Neural progenitor cell (in vitro differentiated cells): Measurements from ENCODE around the gene AP2A2. TPM values are rescaled to one million over a fixed set of nuclear protein-coding genes. Genes with fewer than 3 reads are reported as not detected.

ENCODE experiments used
- DNase-seq: peaks from one replicate; pipeline ENCODE4 v3.0.0-alpha.2; 2016; ENCODE audit warnings: low spot score
- H2AFZ ChIP-seq: fragments of 200-600 bp; sonication (generic); replicated peaks from 2 replicates; pipeline ENCODE4 v1.6.1; 2016; ENCODE audit warnings: antibody characterized with exemption
- H3F3A ChIP-seq: fragments of 200-600 bp; sonication (generic); 2 replicates; pipeline ENCODE4 v1.6.1; 2016; ENCODE audit warnings: antibody characterized with exemption, low read depth
- H3K27ac ChIP-seq: fragments of 200-600 bp; sonication (generic); 2 replicates; pipeline ENCODE4 v1.5.1; 2016; ENCODE audit warnings: mild to moderate bottlenecking
- H3K27me3 ChIP-seq: fragments of 200-600 bp; sonication (generic); 2 replicates; pipeline ENCODE4 v1.6.1; 2016; ENCODE audit warnings: mild to moderate bottlenecking, moderate library complexity
- H3K36me3 ChIP-seq: fragments of 200-600 bp; sonication (generic); 2 replicates; pipeline ENCODE4 v1.5.1; 2016
- H3K4me1 ChIP-seq: fragments of 200-600 bp; sonication (generic); 2 replicates; pipeline ENCODE4 v1.6.1; 2016; ENCODE audit warnings: mixed run types
- H3K4me2 ChIP-seq: fragments of 200-600 bp; sonication (generic); 2 replicates; pipeline ENCODE4 v1.6.1; 2016
- H3K4me3 ChIP-seq: fragments of 200-600 bp; sonication (generic); 2 replicates; pipeline ENCODE4 v1.5.1; 2016
- H3K79me2 ChIP-seq: fragments of 200-600 bp; sonication (generic); 2 replicates; pipeline ENCODE4 v1.6.1; 2016; ENCODE audit warnings: low read depth
- H3K9ac ChIP-seq: fragments of 200-600 bp; sonication (generic); 2 replicates; pipeline ENCODE4 v1.6.1; 2016
- H3K9me3 ChIP-seq: fragments of 200-600 bp; sonication (generic); 2 replicates; pipeline ENCODE4 v1.5.1; 2016; ENCODE audit warnings: low read depth
- H4K20me1 ChIP-seq: fragments of 200-600 bp; sonication (generic); 2 replicates; pipeline ENCODE4 v1.6.1; 2016; ENCODE audit warnings: low read depth
- H3K27ac Mint-ChIP-seq: 3 replicates; pipeline ENCODE4 v1.8.0; 2021; ENCODE audit warnings: mixed read lengths
- H3K27me3 Mint-ChIP-seq: 2 replicates; pipeline ENCODE4 v1.8.0; 2022; ENCODE audit warnings: low read depth, mild to moderate bottlenecking, inconsistent platforms, moderate library complexity, mixed read lengths; ENCODE audit not compliant: insufficient read depth
- H3K36me3 Mint-ChIP-seq: 3 replicates; pipeline ENCODE4 v1.8.0; 2021; ENCODE audit warnings: mixed read lengths
- H3K4me1 Mint-ChIP-seq: 3 replicates; pipeline ENCODE4 v1.8.0; 2021; ENCODE audit warnings: mixed read lengths
- H3K4me3 Mint-ChIP-seq: 3 replicates; pipeline ENCODE4 v1.8.0; 2021; ENCODE audit warnings: mild to moderate bottlenecking, moderate library complexity, mixed read lengths
- H3K9me3 Mint-ChIP-seq: 3 replicates; pipeline ENCODE4 v1.8.0; 2020; ENCODE audit warnings: mixed read lengths
- EZH2 ChIP-seq: fragments of 200-600 bp; sonication (generic); IDR thresholded peaks from 2 replicates; pipeline ENCODE4 v1.6.1; 2017; ENCODE audit warnings: antibody characterized with exemption, mild to moderate bottlenecking, moderate library complexity
- EZH2phosphoT487 ChIP-seq: fragments of 200-600 bp; sonication (generic); IDR thresholded peaks from 2 replicates; pipeline ENCODE4 v1.6.1; 2017; ENCODE audit warnings: antibody characterized with exemption
- total RNA-seq: library from RNA; depleted of rRNA; stranded (reverse); fragments of >200 nt; gene quantifications from 2 replicates; pipeline ENCODE4 v1.2.3, GENCODE V29; 2015; ENCODE audit warnings: low replicate concordance
- TF ChIP-seq, protein P1 (sequence below): fragments of 200-600 bp; sonication (generic); IDR thresholded peaks from 2 replicates; pipeline ENCODE4 v1.5.1; 2017; ENCODE audit warnings: antibody characterized with exemption, mild to moderate bottlenecking

Gene AP2A2
- total RNA-seq, 1 donor from 2014 or later: 67.5 TPM

DNA sequence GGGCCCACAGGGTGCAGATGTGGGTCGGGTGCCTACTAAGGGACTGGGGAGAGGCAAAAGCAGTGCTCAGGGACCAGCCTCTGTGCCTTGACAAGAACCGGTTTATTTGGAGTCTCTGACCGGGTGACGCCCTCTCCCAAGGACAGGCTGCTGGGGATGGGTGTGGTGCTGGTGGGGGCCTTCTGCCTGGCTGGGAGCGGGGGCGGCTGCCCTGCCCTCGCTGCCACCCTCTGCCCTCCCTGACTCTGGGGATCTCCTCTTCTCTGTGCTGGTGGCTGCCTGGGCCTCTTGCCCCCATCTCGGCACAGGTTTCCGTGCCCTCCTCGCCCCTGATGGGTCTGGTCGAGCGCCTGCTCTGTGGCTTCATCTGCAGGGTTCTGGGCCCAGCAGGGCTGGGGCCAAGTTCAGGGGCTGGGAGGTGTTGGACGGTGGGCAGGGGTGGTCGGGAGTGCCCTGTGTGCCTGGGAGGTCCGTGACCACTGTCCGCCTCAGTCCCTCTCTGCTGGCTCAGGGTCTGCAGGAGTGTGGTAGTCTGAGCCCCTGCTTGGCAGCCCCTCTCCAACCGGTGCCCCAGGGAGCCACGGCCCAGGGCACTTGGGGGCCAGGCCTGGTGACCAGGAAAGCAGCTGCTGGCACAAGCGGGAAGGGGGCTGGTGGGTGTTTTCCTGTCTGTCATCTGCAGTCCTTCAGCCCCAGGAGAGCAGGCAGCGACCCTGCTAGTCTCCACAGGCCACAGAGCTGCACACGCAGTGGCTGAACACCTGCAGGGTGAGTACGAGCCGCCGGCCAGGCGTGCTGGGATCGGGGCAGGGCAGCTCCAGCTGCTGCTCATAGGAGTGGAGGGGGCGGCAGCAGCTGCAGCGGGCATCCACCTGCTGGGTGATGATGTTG is 87.3 kb downstream of the AP2A2 start:
- H3K27ac ChIP-seq: no peak overlapping the region
- H2AFZ ChIP-seq: no peak overlapping the region
- Mint-ChIP-seq H3K4me3 (no peak overlapping the region), H3K4me1 (no peaks in the 10 kb centered on the region), H3K27me3 (peaks cover 6% of the 10 kb centered on the region), H3K36me3 (peaks cover 25% of the 10 kb centered on the region), H3K9me3 (peaks cover 16% of the 10 kb centered on the region), H3K27ac (no peak overlapping the region)
- no peaks in the 10 kb centered on the region for H3K36me3 ChIP-seq
- no peaks in the 10 kb centered on the region for H3K9me3 ChIP-seq
- no peak for DNase-seq
- no peaks in the 10 kb centered on the region for H3F3A ChIP-seq
- H3K9ac ChIP-seq: no peak overlapping the region
- no peaks in the 10 kb centered on the region for H4K20me1 ChIP-seq
- no peaks in the 10 kb centered on the region for H3K79me2 ChIP-seq
- no peaks in the 10 kb centered on the region for H3K27me3 ChIP-seq
- TF ChIP-seq, protein P1, sequence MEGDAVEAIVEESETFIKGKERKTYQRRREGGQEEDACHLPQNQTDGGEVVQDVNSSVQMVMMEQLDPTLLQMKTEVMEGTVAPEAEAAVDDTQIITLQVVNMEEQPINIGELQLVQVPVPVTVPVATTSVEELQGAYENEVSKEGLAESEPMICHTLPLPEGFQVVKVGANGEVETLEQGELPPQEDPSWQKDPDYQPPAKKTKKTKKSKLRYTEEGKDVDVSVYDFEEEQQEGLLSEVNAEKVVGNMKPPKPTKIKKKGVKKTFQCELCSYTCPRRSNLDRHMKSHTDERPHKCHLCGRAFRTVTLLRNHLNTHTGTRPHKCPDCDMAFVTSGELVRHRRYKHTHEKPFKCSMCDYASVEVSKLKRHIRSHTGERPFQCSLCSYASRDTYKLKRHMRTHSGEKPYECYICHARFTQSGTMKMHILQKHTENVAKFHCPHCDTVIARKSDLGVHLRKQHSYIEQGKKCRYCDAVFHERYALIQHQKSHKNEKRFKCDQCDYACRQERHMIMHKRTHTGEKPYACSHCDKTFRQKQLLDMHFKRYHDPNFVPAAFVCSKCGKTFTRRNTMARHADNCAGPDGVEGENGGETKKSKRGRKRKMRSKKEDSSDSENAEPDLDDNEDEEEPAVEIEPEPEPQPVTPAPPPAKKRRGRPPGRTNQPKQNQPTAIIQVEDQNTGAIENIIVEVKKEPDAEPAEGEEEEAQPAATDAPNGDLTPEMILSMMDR: no peak
- TF ChIP-seq EZH2phosphoT487: no peak
- no peak for TF ChIP-seq EZH2
- no peaks in the 10 kb centered on the region for H3K4me1 ChIP-seq
- H3K4me2 ChIP-seq: no peak overlapping the region
- no peak overlapping the region for H3K4me3 ChIP-seq

DNA sequence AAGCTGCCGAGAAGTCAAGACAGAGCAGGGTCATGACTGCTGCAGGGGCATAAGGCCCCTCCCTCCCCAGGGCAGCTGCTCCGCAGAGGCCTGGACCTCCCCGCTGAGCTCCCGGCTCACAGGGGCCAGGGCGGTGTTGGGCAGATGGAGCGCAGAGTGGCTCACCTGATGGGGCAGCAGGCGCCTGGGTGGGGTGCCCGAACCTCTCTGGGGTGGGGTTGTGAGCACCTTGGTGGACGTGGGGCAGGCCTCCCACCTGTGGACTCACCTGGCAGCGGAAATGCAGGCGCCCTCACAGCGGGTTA is 87.9 kb downstream of the AP2A2 start:
- TF ChIP-seq, protein P1: no peak
- TF ChIP-seq EZH2phosphoT487: no peak
- TF ChIP-seq EZH2: no peak
- no peaks in the 10 kb centered on the region for H3K36me3 ChIP-seq
- H4K20me1 ChIP-seq: no peaks in the 10 kb centered on the region
- H3K27me3 Mint-ChIP-seq: peaks cover 6% of the 10 kb centered on the region
- no peak overlapping the region for H3K27ac Mint-ChIP-seq
- H3K9ac ChIP-seq: no peak overlapping the region
- no peaks in the 10 kb centered on the region for H3K9me3 ChIP-seq
- DNase-seq: no peak
- no peaks in the 10 kb centered on the region for H3K4me1 ChIP-seq
- no peaks in the 10 kb centered on the region for H3K79me2 ChIP-seq
- H3K27ac ChIP-seq: no peak overlapping the region
- no peak overlapping the region for H3K4me2 ChIP-seq
- no peak overlapping the region for H3K4me3 Mint-ChIP-seq
- no peaks in the 10 kb centered on the region for H3K27me3 ChIP-seq
- H3K4me1 Mint-ChIP-seq: peaks cover 3% of the 10 kb centered on the region
- no peaks in the 10 kb centered on the region for H3F3A ChIP-seq
- no peak overlapping the region for H2AFZ ChIP-seq
- peaks cover 29% of the 10 kb centered on the region for H3K36me3 Mint-ChIP-seq
- no peak overlapping the region for H3K4me3 ChIP-seq
- peaks cover 16% of the 10 kb centered on the region for H3K9me3 Mint-ChIP-seq

DNA sequence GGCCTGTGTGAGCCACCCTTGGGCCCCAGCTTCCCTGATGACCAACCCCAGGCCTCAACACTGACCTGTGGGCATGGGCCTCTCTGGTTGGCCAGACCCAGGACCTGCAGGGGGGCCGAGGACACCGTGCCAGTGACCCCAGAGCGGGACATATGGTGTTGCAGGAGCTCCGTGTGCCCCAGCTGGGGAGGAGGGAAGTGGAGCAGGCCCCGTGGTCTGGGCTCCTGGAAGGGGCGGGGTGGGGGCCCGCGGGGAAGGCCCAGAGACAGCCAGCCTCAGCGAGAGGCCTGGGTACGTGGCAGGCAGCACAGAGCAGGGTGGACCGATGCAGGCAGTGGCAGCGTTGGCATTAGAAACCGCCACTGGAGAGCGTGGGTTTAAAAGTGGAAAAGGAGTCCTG is 88.6 kb downstream of the AP2A2 start:
- H3K36me3 ChIP-seq: no peaks in the 10 kb centered on the region
- no peak overlapping the region for H3K4me3 Mint-ChIP-seq
- H3K36me3 Mint-ChIP-seq: peaks cover 29% of the 10 kb centered on the region
- no peaks in the 10 kb centered on the region for H3K9me3 ChIP-seq
- H3K27ac ChIP-seq: no peak overlapping the region
- H3K4me1 ChIP-seq: no peaks in the 10 kb centered on the region
- no peaks in the 10 kb centered on the region for H3F3A ChIP-seq
- H3K4me3 ChIP-seq: no peak overlapping the region
- H3K79me2 ChIP-seq: no peaks in the 10 kb centered on the region
- H2AFZ ChIP-seq: no peak overlapping the region
- no peaks in the 10 kb centered on the region for H4K20me1 ChIP-seq
- peaks cover 3% of the 10 kb centered on the region for H3K4me1 Mint-ChIP-seq
- DNase-seq: no peak
- peaks cover 16% of the 10 kb centered on the region for H3K9me3 Mint-ChIP-seq
- H3K27ac Mint-ChIP-seq: no peak overlapping the region
- TF ChIP-seq, protein P1: no peak
- TF ChIP-seq EZH2: no peak
- no peak overlapping the region for H3K4me2 ChIP-seq
- H3K27me3 ChIP-seq: no peaks in the 10 kb centered on the region
- peaks cover 6% of the 10 kb centered on the region for H3K27me3 Mint-ChIP-seq
- H3K9ac ChIP-seq: no peak overlapping the region
